Dermis blood vessel endothelial cell (primary cell): ENCODE measurements around the gene PLOD3. TPM values are rescaled to one million over a fixed set of nuclear protein-coding genes. Genes with fewer than 3 reads are reported as not detected.
"Not testable (repeated sequence)": the region's sequence is repeated elsewhere in the genome, so short reads cannot be mapped to it uniquely, and the experiment has no call there.

Source experiments
- DNase-seq: peaks from one replicate; pipeline ENCODE4 v3.0.0; 2010
- total RNA-seq: library from RNA; depleted of rRNA; stranded (reverse); fragments of >200 nt; gene quantifications from 2 replicates; pipeline ENCODE4 v1.2.3, GENCODE V29; 2014

The PLOD3 gene
- total RNA-seq, 1 donor from 2014 or later, result 54.1 TPM

DNA sequence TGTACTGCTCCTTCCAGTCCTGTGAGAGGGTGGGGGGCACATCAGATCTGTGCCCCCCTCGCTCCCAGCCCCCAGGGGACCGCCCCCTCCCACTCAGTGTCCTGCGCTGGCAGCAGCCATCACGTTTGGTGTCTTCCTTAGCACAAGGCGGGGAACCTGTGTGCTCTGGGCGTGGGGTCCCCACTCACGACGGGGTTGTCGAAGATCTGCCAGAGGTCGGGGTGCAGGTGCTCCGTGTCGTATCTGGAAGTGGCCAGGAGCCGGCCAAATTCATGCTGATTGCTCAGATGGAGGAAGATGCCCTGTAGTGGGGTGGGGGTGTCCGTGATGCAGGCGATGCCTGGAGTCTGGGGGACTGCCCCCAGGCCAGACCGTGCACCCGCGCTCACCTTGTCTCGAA lies 7.2 kb downstream of the PLOD3 start:
- DNase-seq, result no peak

- DNase-seq, result no peak
These were observed 8.6 kb downstream of the PLOD3 start for GRCh38 chr7:101208794-101209193.

DNA sequence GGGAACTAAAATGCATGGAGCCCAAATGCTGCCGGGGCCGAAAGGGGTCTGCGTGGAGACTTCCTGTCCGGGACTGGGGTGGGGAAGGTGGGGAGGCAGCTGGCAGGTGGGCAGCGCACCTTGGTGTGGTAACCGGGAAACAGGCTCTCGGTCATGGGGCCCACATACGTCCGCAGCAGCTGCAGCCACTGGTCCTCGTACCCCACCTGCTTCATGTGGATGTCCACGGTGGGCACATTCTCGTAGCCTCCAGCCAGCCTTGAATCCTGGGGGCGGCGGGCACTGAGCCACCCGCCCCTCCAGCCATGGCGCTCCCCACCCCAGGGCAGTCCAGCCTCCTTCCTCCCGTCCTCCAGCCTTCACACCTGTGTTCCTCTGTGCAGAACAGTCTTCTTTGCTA lies 9.9 kb downstream of the PLOD3 start:
- no peak for DNase-seq

DNA sequence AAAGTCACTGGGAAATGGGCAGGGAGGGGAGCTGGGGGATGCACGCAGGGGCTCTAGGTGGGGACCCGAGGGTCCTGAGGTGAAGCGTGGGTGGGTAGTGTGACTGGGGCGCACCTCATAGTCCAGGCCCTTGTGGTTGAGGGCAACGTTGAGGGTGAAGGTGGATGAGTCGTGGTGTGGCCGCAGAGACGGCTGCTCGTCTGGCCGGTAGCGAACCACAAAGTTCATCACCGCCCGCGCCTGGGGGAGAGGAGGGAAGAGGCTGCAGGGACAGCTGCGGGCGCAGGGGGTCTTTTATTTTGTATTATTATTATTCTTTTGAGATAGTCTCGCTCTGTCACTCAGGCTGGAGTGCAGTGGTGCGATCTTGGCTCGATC lies 10.7 kb downstream of the PLOD3 start:
- no peak for DNase-seq

- DNase-seq, result no peak
These were observed 11.3 kb downstream of the PLOD3 start for GRCh38 chr7:101205901-101206664.

DNA sequence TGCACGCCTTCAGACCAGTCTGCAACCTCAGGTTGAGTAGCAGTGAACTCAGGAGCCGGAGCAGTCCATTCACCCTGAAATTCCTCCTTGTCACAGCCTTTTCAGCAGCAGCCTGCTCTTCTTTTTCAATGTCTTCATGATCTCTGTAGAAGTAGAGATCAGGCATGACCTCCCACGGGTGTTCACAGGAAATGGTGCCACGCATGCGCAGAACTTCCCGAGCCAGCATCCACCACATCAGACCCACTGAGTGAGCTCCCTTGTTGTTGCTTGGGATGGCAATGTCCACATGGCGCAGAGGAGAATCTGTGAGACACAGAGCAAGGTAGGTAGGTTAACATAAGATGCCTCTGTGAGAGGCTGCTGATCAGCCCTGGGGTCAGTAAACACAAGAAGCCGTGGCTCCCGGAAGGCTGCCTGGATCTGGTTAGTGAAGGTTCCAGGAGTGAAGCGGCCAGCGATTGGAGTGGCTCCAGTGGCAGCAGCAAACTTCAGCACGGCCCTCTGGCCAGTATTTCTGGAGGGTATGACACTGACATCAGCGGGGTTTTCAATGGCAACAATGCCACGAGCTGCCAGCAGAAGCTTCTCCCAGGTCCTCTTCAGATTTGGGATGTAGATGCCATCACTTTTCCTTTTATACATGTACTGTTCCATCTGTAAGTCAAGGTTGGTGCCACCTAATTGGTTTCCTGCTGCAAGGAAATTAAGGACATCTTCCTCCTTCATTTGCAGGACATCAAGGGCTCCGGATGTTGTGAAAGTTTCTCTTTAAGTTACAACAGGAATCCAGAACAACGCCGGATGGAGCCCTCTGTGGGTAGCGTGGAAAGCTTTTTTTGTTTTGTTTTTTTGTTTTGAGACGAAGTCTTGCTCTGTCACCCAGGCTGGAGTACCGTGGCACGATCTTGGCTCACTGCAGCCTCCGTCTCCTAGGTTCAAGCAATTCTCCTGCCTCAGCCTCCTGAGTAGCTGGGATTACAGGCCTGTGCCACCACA lies 13.3 kb downstream of the PLOD3 start:
- DNase-seq, result not testable (repeated sequence)

DNA sequence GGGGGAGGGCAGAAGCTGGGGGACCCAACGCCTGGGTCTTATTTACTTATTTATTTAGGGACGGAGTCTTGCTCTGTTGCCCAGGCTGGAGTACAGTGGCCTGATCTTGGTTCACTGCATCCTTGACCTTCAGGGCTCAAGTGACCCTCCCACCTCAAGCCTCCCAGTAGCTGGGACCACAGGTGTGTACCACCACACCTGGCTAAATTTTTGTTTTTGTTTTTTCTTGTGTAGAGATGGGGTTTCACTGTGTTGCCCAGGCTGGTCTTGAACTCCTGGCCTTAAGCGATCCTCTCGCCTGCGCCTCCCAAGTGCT lies 14.8 kb downstream of the PLOD3 start:
- DNase-seq, result no peak

DNA sequence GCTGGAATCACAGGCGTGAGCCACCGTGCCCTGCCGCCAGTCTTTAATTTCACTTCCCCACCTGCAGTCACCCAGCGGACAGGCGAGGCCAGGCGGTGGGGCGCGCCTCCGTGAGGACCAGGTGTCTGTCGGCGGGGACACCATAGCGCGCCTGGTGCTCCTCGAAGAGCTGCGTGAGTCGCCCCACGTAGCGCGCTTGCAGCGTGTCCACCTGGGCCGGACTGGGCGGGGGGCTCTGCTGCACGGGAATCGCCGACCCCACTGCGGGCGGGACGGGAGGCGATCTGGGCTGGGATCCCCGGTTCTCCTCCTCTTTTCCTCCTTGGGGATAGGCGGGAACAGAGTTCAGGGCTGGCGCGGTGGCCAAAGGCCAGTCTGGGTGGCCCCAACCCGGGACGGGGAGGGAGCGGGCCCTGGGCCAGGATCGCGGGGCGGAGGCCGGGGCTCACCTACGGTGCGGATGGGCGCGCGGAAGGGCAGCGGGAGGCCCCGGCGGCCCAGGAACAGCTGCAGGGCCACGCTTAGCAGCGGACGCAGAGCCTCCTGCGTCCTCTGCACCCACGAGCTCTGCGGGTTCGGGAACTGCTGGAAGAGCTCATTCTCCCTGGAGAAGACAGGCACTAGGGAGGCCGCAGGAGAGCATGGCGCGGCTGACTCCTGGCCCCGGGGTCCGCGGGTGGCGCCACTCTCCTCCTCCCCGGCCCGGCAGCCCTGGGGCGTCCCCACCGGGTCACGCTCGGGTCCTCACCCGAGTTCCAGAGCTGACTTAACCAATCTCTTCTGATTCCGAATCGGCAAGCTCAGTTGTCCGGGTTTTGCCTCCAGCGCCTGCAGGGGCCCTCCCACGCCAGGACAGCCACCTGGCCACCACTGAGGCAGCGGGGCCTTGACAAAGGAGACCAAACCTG lies 15.4 kb downstream of the PLOD3 start:
- DNase-seq, result no peak

DNA sequence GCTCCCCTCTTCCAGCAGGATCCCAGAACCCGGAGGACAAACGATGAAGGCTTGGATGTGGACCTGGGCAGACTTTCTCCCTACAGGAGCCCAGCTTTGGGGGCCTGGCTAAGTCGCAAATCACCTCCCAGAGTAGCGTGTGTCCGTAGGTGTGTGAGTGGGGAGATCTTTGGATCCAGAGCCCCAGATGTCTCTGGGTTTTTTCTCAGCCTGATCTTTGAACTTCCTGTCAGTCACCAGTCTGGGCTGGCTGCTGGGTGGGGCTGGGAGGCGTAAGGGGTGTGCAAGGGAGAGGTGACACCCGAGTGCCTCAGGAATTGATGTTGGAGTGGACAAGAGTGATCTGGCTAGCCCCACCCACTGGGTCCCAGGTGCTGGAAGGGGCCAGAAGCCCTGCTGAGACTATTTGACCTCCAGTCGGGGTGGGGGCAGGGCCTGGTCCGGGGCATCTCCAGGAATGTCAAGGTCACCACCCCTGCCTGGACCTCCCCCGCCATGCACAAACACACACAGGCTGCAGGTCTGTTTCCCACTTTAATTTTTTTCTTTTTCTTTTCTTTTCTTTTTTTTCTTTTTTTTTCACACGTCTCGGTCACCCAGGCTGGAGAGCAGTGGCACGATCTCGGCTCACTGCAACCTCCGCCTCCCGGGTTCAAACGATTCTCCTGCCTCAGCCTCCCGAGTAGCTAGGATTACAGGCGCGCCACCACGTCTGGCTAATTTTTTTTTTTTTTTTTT lies 16.4 kb downstream of the PLOD3 start, which contains the start of gene MOGAT3:
Gene MOGAT3, minus strand, starts transcription at position 175 of the 738 bp plus-strand sequence. CDS start 182 bp downstream, outside the sequence.
- no peak for DNase-seq

GRCh38 chr7:101200504-101200861 lies 16.9 kb downstream of the PLOD3 start:
- DNase-seq, result no peak

DNA sequence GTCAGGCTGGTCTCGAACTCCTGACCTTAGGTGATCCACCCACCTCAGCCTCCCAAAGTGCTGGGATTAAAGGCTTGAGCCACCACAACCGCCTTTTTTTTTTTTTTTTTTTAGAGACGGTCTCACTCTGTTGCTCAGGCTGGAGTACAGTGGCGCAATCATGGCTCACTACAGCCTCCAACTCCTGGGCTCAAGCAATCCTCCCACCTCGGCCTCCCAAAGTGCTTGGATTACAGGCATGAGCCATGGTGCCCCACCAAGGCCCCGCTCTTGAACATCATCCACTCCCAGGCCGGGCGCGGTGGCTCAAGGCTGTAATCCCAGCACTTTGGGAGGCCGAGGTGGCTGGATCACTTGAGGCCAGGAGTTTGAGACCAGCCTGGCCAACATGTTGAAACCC lies 17.9 kb downstream of the PLOD3 start:
- not testable (repeated sequence) for DNase-seq

- no peak for DNase-seq
These were observed 18.9 kb downstream of the PLOD3 start for GRCh38 chr7:101198476-101198875.

DNA sequence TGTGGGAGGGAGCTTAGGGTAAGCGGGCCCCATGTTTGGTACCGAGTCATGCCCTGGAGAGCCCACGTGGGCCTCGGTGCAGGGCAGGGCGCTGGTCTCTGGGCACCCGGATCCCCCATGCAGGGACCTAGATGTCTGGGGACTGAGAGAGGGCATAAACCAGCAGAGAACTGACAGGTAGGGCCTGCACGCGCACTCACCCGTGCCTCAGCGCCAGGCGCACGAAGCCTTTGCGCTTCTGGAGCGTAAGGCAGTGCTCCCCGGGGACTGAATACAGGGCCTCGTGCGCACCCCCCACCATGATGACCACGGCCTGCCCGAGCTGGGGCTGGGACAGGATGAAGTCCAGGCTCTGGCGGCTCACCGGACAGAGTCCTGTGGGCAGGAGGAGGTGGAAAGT lies 19.4 kb downstream of the PLOD3 start:
- no peak for DNase-seq

DNA sequence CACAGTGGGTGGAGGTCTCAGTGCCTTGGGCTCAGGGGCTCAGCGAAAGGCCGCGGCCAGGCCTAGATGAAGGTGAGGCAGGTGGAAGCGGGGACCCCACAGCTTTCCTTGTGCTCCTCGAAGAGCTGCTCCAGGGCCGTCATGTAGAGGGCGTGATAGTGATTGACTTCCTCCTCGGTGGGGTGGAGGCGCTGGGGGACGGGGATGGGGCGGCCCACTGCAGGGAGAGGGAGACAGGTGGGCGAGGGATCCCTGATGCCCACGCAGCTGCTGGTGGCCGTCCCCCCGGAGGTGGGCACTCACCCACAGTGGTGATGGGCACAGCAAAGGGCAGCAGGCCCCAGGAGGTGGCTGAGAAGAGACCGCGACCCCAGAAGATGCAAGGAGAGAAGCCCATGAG lies 21.5 kb downstream of the PLOD3 start:
- DNase-seq, result no peak

DNA sequence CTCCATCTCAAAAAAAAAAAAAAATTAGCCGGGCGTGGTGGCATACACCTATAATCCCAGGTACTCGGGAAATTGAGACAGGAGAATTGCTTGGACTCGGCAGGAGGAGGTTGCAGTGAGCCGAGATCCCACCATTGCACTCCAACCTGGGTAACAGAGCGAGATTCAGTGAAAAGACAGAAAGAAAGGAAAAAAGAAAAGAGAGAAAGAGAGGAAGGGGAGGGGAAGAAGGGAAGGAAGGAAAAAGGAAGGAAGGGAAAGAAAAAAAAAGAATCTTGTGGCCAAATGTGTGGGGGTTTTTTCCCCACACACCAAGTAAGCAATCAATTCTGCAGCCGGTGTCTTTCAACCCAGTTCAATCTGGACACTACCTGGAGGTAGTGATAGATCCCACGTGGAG lies 28.3 kb downstream of the PLOD3 start:
- no peak for DNase-seq

GRCh38 chr7:101186844-101187428 lies 30.4 kb downstream of the PLOD3 start:
- DNase-seq, result no peak

GRCh38 chr7:101186194-101186593 lies 31.2 kb downstream of the PLOD3 start:
- no peak for DNase-seq

GRCh38 chr7:101185258-101185839 lies 32.0 kb downstream of the PLOD3 start:
- no peak for DNase-seq

- no peak for DNase-seq
These were observed 37.1 kb downstream of the PLOD3 start, which contains the start of gene NAT16 for GRCh38 chr7:101180130-101180755. TSS of gene NAT16 (minus strand) at chr7:101180293. CDS start at chr7:101174807, 5,486 bp downstream.

GRCh38 chr7:101179713-101180112 lies 37.7 kb downstream of the PLOD3 start:
- DNase-seq, result no peak

DNA sequence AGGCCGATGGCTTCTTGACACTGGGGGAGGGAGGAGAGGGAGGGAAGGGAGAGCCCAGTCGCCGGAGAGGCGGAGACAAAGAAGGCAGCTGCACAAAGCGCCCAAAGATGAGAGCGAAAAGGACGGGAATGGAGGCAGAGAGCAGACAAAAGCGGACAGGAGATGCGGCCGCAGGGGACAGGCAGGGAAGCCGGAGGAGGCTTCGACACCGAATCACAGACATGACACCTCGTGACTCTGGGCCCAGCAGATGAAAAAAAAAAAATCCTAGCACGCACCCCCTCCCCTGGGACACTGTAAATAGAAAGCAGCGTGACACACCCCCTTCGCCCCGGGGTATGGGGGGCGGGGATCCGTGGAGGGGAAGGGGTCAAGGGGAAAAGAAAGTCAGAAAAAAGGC lies 38.3 kb downstream of the PLOD3 start:
- DNase-seq, result no peak
